GM04503 (cell line): Measurements from ENCODE around the gene FRG2.
"Not testable (repeated sequence)": the region's sequence is repeated elsewhere in the genome, so short reads cannot be mapped to it uniquely, and the experiment has no call there.

Experiments
- DNase-seq: peaks from one replicate; pipeline ENCODE4 v3.0.0-alpha.2; 2012; ENCODE audit warnings: low read depth

FRG2 gene

DNA sequence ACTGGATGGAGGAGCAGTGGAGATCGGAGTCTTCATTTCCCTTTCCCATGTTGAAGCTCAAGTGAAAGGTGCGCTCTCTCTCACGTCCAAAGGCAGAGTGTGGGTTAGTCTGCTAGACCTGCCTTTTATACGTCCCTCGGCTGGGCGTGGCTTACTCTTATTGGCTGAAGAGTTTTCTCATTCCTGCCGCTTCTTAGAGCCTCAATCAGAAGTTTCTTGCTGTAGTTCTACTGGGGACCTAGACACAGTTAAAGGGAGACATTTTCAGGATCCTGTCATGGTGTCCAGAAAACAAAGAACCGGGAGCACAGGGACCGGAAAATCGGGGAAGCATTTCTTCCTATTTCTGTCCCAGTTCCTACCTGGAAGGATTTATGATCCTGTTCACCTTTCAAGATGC lies at the start of gene FRG2:
Gene FRG2 (minus strand): TSS at position 101 of the 400 bp plus-strand sequence. CDS start 52 bp downstream, at position 49.
- DNase-seq: not testable (repeated sequence)

DNA sequence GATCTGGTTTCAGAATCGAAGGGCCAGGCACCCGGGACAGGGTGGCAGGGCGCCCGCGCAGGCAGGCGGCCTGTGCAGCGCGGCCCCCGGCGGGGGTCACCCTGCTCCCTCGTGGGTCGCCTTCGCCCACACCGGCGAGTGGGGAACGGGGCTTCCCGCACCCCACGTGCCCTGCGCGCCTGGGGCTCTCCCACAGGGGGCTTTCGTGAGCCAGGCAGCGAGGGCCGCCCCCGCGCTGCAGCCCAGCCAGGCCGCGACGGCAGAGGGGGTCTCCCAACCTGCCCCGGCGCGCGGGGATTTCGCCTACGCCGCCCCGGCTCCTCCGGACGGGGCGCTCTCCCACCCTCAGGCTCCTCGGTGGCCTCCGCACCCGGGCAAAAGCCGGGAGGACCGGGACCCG lies 41.3 kb upstream of the FRG2 start:
- DNase-seq: not testable (repeated sequence)

DNA sequence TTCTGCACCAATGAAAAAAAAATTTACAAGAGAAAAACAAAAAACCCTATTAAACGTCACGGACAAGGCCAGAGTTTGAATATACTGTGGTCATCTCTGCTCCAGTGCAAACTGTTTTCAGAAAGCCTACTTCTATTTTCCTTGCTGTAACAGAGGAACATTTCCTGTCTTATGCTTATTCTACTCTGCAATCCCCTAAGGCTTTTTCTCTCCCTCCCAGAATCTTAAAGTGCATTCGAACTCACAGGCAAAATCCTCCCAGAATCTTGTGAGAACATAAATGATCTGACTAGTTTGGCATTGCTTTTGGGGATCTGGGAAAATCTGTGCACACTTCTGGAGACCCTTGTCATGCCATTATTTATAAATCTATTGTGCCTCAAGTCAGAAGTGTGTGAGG lies 37.7 kb upstream of the FRG2 start:
- DNase-seq: not testable (repeated sequence)

DNA sequence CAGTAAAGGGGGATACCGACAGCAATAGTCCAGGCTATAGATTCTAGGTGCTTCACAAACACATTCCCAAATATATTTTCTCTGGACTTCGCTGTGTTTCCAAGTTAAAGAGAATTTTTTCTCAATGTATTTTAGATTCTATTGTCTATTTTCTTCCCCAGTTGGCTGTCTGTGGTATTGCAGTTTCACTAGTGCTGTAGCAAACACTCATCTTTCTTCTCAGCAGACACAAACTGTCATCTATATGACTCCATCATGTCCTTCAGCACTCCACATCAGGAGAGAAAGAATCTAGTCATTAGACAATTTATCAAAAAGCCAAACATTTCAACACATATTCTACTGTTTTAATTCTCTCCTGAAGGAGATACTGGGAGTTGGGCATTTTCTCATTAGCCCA lies 37.3 kb upstream of the FRG2 start, which contains the start of gene DBET:
Gene DBET (plus strand): TSS at position 161 of the 400 bp plus-strand sequence.
- not testable (repeated sequence) for DNase-seq

DNA sequence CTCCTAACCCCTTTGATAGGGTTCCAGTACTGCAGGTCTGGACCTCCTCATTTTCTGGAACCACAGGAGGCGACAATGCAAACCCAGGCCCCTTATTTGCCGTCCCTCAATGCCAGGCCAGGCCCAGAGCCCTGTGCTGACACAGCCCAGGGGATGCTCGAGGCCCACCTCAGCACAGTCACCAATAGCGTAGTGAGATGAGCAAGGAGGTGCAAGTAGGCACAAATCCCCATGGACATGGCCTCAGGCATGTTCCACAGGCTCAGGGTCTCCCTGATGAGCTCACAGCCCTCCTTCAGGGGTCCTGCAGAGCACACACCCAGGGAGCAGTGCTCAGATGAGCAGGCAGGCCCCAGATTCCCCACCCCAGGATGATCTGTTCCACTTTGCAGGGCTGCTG lies 31.9 kb upstream of the FRG2 start:
- not testable (repeated sequence) for DNase-seq

DNA sequence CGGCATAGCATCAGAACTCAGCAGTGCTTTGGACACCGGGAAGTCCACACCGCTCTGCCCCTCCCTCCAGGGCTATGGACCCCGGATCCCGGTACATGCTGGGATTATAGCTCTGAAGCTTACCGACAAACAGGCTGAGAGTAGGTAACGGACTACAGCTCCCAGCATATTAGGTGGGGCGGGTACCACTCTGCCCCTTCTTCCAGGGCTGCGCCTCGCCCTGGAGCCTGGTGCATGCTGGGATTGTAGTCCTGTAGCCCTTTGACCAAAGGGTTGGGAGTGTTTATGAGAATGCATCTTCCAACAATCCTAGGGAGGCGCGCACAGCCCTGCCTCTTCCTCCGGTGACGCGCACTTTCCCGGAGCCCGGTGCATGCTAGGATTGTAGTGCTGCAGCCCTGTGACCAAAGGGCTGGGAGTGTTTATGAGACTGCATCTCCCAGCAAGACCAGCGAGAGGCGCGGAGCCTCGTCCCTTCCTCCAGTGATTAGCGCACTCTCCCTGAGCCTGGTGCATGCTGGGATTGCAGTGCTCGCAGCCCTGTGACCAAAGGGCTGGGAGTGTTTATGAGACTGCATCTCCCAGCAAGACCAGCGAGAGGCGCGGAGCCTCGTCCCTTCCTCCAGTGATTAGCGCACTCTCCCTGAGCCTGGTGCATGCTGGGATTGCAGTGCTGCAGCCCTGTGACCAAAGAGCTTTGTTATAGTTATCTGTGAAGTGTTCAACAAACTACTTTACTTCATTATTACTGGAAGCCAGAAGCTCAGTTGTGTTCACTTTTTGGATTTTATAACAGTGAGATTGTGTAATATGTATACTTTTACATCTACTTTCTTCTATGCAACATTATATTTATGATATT lies 22.6 kb upstream of the FRG2 start:
- DNase-seq: not testable (repeated sequence)

DNA sequence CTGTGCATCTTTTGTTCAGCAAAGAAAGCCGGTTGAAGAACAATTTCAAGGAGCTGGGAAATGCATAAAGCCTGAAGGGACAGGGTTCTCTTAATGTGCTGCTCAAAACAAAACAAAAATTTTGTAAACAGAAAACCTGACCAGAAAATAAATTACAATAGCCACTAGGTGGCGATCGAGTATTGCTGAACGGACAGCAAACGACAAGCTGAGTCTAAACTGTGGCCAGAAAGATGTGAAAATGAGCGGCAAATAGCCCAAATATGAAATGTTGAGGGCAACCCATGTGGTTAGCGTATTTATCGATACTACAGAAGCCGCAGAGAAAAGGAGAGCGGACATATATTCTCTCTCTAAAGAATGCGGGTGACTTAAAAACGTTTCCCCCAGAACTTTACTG lies 20.6 kb upstream of the FRG2 start:
- DNase-seq: not testable (repeated sequence)

DNA sequence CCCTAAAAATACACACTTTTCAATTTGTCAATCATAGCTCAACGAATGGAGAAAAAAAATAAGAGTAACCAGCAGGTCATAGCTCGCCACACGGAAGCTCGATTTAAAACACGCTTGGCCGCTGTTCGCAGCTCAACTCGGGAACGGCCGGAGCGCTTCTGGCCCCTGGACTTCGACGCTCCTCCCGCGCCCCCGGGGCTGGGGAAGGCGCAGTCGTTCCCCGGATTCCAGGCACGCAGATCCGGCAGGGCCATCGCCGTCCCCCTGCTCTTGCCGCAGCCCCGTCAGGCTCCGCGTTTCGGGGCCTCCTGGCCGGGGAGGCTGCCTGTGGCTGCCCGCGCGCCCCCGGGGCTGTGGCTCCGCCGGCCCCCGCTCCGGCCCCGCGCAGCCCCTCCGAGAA lies 13.8 kb upstream of the FRG2 start:
- not testable (repeated sequence) for DNase-seq

DNA sequence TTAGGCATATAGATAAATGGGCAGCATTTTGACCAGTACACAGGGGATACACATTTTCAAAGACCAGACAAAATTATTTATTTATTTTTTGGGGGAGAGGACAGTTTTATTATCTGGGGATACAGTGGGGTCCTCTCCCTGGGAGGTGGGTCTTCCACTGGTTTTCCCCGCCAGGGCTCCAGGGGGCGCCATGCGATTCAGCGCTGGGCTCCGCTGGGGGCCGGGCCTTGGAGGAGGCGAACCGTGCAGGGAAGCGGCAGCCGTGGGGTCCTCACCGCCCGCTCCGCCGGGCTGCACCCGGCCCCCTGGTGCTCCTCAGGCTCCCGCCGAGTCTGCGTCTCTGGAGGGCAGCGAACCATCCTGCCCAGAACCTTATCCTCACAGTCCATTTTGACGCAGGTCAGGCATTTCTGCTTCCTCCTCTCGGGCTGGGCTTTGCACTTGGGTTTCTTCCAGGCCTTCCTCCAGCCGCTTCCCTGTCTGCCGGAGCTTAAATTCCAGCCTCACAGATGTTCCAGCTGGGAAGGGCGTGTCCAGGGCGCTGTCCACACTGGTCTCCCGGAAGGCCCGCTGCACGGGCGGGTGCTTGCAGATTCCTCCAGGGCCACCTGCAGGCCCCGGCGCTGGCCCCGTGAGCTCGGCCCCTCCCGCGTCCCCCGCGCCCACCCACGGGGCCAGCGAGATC lies 10.8 kb upstream of the FRG2 start:
- not testable (repeated sequence) for DNase-seq

DNA sequence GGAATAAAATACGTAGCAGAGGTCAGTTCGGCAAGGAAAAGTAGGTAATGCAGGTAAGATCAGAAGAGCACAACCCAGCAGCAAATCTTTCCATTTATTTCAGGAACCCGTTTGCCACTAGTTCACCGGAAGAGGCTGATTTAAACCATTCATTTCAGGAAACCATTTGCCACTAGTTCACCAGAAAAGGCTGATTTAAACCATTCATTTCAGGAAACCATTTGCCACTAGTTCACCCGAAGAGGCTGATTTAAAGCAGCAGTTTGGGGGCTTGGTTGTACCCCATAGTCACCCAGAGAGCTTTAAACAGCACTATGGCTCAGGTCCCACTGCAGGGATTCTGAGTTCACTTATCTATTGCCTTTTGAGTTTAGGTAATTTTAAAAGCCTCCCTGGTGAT lies 4.2 kb upstream of the FRG2 start:
- DNase-seq: not testable (repeated sequence)

DNA sequence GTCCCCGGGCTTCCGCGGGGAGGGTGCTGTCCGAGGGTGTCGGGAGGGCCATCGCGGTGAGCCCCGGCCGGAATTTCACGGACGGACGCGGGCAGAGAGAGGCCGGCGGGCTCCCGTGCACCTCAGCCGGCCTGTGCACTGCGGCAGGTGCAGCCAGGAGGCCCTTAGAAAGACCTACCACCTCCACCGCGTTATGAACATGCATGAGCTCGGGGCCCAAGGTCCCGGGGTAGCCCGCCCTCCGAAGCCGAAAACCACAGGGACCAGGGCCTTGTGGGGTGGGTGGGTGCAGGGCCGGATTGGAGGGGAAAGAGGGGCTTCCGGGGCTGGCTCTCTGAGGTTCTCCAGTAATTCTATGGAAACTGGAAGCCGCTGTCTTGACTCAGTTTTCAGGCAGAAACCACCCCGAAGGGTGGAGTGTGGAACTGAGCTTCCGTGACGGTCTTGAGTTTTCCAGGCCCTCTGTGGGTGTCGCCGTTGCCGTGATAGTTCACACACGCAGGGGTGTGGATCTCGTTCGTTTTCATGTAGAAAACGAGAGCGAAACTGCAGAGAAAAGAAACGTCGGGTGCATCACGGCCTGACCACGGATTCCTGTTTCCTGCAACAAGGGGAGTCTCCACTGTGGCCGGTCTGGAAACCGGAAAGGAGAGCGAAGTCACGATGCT lies 4.3 kb downstream of the FRG2 start:
- DNase-seq: not testable (repeated sequence)

DNA sequence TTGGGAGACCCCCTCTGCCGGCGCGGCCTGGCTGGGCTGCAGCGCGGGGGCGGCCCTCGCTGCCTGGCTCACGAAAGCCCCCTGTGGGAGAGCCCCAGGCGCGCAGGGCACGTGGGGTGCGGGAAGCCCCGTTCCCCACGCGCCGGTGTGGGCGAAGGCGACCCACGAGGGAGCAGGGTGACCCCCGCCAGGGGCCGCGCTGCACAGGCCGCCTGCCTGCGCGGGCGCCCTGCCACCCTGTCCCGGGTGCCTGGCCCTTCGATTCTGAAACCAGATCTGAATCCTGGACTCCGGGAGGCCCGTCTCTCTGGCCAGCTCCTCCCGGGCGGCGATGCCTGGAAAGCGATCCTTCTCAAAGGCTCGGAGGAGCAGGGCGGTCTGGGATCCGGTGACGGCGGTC lies 5.1 kb downstream of the FRG2 start:
- not testable (repeated sequence) for DNase-seq

DNA sequence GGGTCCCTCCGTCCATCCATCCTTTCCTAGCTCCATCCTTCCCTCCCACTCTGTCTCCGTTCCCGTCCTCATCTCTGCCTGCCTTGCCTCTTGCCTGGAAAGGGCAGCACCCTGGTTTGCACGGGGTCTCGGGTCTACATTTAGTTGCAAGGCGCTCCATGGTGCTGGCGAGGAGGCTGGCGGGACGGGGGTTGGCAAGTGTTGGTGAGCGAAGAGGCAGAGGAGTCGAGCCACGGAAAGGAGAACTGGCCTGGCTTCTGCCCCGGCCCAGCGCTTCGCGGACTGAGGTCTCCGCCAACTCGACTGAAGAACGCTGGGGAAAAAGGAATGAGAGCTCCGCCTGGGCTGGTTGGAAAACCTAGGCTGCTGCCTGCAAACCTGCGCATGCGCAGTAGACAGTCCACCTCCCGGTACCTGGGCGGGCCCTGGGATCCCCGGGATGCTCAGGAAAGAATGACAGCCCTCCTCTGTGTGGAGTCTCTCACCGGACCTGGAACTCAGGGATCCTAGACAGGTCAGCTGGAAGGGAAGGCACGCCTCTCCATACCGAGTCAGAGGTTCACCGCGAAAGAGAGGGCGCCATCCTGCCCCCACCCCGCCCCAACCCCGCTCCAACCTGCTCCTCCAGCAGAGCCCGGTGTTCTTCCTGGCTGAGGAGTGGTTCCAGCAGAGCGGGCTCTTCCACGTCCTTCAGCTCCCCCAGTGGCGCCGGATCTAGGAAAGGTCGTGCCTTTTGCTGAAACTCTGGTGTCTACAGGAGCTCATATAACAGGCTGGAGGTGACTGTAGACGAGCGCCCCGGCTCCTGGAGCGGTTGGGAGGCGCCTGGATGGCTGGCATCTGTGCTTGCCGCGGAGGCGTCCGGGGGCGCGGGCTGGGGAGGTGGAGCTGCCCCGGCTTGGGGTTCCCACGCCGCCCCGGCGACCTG lies 6.0 kb downstream of the FRG2 start:
- no peak for DNase-seq

DNA sequence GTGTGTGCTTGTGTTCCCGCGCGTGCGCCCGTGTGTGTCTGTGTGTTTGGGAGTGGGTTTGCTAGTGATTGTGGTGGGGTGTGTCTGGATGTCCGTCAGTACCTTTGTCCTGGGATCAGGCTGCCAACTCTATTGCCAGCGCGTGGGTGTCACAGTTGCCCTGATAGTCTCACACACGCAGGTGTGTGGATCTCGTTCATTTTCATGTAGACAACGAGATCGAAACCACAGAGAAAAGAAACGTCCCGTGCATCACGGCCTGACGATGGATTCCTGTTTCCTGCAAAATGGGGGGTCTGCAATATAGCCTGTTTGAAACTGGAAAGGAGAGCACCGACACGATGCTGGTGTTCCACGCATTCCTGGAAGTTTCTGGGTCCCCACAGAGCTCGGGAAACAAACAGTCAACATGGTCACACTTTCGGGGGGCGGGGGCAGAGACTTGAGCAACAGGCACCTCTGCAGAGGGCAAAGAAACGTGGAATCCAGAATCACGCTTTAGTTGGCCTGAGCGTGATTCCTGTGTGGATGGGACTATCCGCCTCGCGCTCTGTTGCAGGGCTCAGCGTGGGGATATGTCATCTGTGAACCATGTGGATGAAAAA lies 7.1 kb downstream of the FRG2 start:
- not testable (repeated sequence) for DNase-seq

DNA sequence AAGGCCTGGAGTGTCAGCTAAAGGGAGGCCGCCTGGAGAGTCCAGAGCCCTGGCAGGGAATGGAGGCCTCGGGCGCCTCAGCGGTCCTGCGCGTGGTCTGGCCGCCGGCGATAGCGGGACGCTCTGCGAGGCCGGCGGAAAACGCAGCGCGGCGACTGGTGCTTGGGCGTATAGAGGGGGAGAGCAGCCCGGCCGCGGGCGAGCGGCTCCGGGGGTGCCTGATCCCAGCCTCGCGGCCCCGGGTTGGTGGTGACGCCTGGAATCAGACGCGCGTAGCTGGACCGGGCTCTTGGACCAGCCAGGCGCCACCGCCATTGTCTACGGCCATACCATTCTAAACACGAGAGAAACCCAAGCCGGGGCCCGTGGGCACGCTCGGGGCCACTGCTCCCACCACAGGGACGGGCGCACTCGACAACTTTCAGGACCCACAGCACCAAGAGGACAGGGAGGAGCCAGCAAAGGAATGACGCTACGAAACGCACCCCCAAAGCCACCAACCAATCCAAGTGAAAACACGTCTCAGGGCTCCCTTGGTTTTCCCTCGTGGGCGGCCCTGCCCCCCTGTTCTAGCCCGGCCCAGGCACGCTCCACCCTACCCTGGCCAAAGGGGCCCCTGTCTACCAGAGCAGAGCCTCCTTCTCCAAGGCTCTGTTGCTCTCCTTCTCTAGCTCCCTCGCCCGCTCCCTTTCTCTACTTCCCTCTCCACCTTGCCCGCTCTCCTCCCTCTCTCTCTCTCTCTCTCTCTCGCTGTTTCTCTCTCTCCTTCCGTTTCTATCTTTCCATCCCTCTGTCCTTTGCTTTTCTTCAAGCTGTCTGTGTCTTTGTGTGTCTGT lies 7.8 kb downstream of the FRG2 start:
- DNase-seq: no peak

DNA sequence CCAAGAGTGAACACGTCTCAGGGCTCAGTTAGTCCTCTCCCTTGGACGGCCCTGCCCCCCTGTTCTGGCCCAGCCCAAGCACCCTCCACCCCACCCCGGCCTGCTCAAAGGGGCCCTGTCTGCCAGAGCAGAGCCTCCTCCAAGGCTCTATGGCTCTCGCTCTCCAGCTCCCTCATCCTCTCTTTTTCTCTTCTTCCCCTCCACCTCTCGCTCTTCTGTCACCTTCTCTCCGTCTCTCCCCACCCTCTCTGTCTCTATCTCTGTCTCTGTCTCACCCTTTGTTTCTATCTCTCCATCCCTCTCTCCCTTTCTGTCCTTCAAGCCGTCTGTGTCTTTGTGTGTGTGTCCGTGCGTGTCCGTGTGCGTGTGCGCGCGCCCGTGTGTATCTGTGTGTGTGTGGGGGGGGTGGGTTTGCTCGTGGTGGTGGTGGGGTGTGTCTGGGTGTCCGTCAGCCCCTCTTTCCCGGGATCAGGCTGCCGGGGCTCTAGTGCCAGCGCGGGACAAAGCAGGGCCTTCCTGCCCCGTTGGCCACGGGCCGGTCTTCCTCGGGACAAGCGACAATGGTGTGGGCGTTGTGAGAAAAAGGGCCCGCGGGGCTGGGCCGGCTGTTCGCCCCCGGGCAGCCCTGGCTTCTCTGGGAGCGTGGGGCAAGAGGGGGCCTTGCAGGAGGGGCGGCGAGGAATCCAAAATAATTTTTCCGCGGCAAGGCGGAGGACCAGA lies 8.7 kb downstream of the FRG2 start:
- DNase-seq: no peak

DNA sequence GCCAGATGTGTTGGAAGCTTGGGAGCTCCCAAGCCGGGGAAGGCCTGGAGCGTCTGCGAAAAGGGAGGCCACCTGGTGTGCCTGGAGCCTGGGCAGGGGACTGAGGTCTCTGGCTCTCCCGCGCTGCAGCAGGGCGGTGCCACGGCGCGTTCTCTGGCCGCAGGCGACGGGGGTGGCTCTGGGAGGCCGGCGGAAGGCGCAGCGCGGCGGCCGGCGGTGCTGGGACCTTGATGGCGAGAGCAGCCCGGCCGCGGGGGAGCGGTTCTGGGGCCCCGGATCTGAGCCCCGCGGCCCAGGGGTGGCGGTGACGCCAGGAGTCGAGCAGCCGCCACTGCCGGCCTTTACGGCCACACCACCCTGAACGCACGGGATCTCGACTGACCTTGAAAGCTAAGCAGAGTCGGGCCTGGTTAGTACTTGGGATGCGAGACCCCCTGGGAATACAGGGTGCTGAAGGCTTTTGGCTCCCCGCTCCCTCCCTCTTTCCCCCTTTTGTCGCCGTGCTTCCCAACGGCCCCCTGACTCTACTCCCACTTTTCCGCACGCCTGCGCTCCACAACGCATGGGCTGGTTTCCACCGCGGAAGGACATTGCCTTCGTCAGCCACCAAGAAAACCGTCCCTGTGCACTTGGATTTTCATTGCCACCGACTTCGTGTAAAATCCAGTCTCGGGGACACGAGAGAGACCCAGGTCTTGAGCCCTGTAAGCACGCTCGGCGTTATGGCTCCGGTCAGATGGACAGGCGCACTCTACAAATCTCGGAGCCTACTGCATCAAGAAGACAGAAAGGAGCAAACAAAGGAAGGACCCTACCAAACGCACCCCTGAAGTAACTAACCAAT lies 9.5 kb downstream of the FRG2 start:
- DNase-seq: no peak
